NCI-H1417 treated with DMSO at 0.1 percent for 48 hours (cell line): Measurements from ENCODE around the gene SNRPA.

Experiments
- DNase-seq: peaks from one replicate; lab custom pipeline; 2025; lab: John Stamatoyannopoulos, UW

Gene SNRPA

DNA sequence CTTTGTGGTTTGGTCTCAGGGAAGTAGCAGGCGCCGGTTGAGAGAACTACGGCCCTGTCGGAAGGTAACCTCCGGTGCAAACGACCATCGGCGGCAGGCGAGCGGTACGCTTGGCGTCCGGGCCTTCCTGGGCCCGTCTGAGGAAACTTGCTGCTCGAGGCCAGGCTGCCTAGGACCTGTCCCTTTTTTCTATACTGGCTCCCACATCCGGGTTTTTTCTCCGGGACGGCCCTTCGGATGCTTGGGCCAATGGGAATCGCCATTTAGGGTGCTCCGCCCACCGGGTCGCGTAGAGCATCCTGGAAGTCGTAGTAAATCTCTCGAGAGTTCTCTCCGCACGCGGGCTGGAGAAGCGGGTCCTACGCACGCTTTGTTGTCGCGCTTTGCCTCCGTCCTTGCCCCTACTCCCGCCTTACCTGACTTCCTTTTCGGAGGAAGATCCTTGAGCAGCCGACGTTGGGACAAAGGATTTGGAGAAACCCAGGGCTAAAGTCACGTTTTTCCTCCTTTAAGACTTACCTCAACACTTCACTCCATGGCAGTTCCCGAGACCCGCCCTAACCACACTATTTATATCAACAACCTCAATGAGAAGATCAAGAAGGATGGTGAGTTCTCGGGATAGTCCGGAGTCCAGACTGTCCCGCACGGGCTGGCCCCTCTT is at the start of gene SNRPA:
Gene SNRPA, plus strand, starts transcription at position 330 of the 664 bp plus-strand sequence. Its CDS starts 206 bp downstream, at position 536.
- peak; percentile 95 for DNase-seq

DNA sequence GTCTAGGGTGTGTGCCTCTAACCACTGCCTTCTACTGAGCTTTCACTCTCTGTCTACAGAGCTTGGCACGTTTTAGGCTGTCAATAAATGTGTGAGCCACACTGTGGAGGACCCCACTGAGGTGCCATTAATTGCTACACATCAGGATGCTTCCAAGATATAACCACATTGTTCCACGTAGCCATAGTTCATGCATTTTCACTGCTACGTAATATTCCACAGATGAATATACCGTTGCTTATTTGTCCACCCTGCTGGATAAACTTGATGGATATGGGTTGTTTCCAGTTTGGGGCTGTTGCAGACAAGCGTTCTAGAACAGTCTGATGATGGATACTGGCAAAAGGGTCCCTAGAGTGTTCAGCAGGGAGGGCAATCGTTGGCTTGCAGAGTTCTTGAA is 49.2 kb upstream of the SNRPA start:
- no peak for DNase-seq

- no peak for DNase-seq
Measured at GRCh38 chr19:40702337-40703012, 48.5 kb upstream of the SNRPA start.

GRCh38 chr19:40703029-40703755 is 47.8 kb upstream of the SNRPA start:
- DNase-seq: no peak

DNA sequence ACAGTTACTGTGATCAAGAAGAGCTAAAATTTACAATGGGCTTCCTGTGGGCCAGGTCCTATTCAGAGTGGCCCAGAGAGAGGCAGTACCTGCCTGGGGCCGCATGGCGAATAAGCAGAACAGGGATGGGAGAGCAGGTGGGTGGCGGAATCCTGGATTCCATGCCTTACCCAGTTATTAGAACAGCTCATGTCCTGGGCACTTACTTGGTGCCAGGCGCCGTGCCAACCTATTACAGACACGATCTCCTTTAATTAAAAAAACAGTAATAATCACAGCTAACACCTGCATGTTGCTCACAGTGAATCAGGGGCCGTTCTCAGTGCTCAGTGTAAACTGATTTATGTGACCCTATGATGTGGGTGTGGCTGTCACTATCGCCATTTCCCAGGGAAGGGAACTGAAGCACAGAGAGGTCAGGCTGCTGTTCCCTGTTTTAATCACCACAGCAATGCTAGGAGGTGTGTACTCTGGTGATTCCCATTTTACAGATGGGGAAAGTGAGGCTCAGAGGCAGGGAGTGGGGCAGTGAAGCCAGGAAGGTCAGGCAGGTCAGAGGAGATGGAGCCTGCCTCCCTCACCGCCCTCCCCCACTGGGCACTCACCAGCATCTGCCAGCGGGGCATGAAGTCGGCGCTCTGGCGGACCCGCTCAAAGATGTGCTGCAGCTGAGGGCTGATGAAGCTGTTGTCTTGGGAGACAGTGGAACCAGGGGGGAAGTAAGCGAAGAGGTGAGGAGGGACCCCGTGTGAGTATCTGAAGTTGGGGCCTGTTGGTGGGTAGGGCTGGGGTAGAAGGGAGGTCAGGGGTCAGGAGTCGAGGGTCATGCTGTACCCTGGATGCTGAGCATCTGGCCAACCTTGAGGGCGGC is 46.3 kb upstream of the SNRPA start:
- no peak for DNase-seq

- DNase-seq: no peak
Measured at GRCh38 chr19:40705362-40705651, 45.7 kb upstream of the SNRPA start.

- DNase-seq: no peak
Measured at GRCh38 chr19:40705950-40706619, 44.9 kb upstream of the SNRPA start.

DNA sequence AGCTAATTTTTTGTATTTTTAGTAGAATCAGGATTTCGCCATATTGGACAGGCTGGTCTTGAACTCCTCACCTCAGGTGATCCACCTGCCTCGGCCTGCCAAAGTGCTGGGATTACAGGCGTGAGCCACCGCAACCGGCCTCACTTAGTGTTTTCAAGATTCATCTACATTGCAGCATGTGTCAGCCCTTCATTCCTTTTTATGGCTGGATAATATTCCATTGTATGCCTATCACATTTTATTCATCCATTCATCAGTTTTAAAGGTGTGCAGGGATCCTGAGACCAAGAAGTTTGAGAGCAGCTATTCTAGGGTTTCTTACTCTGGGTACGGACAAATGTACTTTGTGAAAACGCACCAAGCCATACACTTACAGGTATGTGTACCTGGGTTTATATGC is 43.4 kb upstream of the SNRPA start:
- DNase-seq: no peak

- DNase-seq: no peak
Measured at GRCh38 chr19:40709817-40710216, 41.2 kb upstream of the SNRPA start.

GRCh38 chr19:40713939-40714338 is 37.1 kb upstream of the SNRPA start:
- DNase-seq: no peak

- peak; percentile 73 for DNase-seq
Measured at GRCh38 chr19:40714441-40715299, 36.3 kb upstream of the SNRPA start.

DNA sequence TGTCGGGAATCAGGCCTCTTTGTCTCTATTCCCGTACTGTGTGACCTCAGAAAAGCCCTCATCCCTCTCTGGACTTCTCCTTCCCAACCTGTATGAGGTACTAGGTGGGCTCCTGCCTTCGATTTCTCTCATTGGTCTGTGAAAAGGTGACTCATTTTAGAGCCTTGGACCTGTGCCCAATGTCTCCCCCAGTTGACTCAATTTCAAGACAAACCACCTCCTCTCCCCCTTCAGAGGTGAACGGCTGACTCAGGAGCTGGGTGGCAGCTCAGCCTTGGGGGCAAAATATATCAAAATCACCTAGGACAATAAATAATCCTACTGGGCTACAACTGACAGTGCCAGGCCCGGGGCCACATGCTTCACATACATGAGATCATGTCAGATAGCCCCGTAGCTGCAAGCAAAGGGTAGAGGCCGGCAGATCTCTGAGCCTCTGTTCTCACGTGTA is 34.9 kb upstream of the SNRPA start:
- DNase-seq: no peak

- DNase-seq: peak; percentile 28
Measured at GRCh38 chr19:40716482-40717324, 34.3 kb upstream of the SNRPA start, which contains the start of the genes COQ8B and ITPKC. COQ8B (minus strand) TSS chr19:40716886; CDS start chr19:40714632, 2,254 bp downstream. ITPKC (plus strand) TSS chr19:40717112; CDS start chr19:40717136, 24 bp downstream.

DNA sequence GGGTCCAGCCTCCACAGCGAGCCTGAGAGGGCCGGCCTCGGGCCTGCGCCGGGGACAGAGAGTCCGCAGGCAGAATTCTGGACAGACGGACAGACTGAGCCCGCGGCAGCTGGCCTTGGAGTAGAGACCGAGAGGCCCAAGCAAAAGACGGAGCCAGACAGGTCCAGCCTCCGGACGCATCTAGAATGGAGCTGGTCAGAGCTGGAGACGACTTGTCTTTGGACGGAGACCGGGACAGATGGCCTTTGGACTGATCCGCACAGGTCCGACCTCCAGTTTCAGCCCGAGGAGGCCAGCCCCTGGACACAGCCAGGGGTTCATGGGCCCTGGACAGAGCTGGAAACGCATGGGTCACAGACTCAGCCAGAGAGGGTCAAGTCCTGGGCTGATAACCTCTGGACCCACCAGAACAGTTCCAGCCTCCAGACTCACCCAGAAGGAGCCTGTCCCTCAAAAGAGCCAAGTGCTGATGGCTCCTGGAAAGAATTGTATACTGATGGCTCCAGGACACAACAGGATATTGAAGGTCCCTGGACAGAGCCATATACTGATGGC is 33.6 kb upstream of the SNRPA start:
- DNase-seq: no peak

DNA sequence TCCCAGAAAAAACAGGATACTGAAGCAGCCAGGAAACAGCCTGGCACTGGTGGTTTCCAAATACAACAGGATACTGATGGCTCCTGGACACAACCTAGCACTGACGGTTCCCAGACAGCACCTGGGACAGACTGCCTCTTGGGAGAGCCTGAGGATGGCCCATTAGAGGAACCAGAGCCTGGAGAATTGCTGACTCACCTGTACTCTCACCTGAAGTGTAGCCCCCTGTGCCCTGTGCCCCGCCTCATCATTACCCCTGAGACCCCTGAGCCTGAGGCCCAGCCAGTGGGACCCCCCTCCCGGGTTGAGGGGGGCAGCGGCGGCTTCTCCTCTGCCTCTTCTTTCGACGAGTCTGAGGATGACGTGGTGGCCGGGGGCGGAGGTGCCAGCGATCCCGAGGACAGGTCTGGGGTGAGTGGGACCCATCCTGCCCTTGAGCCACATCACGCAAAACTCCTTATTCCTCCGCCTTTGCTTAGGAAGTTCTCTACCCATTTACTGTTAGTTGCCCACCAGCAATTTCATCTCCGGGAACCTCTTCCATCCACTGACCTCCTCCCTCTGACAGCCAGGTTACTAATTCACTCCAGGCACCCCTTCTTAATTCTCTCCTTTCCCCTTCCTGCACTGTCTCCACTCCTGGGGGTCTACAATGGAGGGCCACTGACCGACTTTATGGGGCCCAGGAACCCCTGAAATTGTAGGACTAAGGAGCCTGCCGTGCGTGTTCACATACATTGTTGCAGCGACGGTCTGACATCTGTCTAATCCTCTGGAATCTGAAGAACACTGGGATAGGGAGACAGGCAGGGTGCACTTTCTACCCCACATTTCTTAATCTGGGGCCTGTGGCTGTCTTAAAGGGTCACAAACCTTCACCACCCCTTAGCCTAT is 32.9 kb upstream of the SNRPA start:
- no peak for DNase-seq

DNA sequence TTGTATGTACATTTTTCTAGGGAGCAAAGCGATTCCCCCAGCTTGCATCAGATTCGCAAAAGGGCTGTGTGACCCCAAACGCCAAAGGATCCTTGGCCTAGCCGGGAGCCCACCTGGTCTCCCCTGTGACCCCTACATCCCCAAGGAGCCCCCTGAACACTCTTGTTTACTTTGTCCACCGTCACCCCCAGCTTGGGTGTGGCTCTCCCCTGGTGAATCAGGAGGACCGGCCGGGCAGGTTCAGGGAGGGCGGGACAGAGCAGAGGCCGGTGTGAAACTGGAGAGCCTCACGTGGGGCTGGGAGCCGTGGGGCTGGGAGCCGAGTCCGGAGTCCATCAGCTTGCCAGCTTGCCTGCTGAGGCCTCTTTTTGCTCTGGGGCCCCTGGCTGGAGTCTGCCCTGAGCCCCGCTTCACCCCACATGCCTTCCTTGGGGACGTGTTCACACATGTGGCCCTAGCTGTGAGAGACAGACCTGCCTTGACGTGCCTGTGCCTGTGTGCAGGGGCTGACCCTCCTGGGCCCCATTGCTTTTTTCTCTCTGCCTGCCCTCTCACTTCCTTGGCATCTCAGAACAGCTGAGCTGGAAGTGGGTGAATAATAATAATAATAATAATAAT is 32.1 kb upstream of the SNRPA start:
- no peak for DNase-seq

GRCh38 chr19:40719414-40719894 is 31.5 kb upstream of the SNRPA start:
- DNase-seq: no peak

- no peak for DNase-seq
Measured at GRCh38 chr19:40721140-40721486, 29.9 kb upstream of the SNRPA start.
